ENCODE data around the gene LY86.

GRCh38 chr6:6639572-6639971 lies 51.1 kb downstream of the LY86 start:
- TF ChIP-seq, protein P1, sequence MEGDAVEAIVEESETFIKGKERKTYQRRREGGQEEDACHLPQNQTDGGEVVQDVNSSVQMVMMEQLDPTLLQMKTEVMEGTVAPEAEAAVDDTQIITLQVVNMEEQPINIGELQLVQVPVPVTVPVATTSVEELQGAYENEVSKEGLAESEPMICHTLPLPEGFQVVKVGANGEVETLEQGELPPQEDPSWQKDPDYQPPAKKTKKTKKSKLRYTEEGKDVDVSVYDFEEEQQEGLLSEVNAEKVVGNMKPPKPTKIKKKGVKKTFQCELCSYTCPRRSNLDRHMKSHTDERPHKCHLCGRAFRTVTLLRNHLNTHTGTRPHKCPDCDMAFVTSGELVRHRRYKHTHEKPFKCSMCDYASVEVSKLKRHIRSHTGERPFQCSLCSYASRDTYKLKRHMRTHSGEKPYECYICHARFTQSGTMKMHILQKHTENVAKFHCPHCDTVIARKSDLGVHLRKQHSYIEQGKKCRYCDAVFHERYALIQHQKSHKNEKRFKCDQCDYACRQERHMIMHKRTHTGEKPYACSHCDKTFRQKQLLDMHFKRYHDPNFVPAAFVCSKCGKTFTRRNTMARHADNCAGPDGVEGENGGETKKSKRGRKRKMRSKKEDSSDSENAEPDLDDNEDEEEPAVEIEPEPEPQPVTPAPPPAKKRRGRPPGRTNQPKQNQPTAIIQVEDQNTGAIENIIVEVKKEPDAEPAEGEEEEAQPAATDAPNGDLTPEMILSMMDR (IDR thresholded peaks at IDR 0.05) = no peak
- TF ChIP-seq ZNF121 (CRISPR knock-in tag; IDR thresholded peaks at IDR 0.05) = no peak
- TF ChIP-seq, protein P2, sequence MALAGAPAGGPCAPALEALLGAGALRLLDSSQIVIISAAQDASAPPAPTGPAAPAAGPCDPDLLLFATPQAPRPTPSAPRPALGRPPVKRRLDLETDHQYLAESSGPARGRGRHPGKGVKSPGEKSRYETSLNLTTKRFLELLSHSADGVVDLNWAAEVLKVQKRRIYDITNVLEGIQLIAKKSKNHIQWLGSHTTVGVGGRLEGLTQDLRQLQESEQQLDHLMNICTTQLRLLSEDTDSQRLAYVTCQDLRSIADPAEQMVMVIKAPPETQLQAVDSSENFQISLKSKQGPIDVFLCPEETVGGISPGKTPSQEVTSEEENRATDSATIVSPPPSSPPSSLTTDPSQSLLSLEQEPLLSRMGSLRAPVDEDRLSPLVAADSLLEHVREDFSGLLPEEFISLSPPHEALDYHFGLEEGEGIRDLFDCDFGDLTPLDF (CRISPR knock-in tag; IDR thresholded peaks at IDR 0.05) = no peak
- TF ChIP-seq, protein P3, sequence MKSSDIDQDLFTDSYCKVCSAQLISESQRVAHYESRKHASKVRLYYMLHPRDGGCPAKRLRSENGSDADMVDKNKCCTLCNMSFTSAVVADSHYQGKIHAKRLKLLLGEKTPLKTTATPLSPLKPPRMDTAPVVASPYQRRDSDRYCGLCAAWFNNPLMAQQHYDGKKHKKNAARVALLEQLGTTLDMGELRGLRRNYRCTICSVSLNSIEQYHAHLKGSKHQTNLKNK (CRISPR knock-in tag; IDR thresholded peaks at IDR 0.05) = no peak
- no peak for TF ChIP-seq NFE2L1 (CRISPR knock-in tag; IDR thresholded peaks at IDR 0.05)
- TF ChIP-seq, protein P4, sequence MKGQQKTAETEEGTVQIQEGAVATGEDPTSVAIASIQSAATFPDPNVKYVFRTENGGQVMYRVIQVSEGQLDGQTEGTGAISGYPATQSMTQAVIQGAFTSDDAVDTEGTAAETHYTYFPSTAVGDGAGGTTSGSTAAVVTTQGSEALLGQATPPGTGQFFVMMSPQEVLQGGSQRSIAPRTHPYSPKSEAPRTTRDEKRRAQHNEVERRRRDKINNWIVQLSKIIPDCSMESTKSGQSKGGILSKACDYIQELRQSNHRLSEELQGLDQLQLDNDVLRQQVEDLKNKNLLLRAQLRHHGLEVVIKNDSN (CRISPR knock-in tag; IDR thresholded peaks at IDR 0.05) = no peak

Data from WTC11 (cell line).